ENCODE results near the gene FAM163B.

FAM163B gene

DNA sequence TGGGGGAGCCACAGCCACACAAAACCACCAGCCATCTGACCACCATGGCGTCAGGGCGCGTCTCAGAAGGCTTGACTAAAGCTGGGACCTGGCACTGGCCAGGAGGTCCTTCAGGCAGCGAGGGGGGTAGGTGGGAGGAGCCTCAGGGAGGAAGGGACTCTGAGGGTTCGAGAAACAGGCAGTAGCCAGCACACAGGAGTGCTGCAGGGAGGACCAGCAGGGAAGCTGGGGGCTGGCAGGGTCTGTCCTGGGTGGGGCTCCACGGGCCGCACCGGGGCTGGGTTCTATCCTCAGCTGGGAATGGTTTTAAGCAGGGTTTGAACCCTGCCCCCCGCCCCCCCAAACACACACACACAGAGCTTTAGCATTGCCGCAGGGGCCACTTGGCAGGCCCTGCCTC lies 7.4 kb downstream of the FAM163B start:
- DNase-seq (ENCODE audit: low read depth in 3 of 3, low spot score in 1 of 3) = no peak

DNA sequence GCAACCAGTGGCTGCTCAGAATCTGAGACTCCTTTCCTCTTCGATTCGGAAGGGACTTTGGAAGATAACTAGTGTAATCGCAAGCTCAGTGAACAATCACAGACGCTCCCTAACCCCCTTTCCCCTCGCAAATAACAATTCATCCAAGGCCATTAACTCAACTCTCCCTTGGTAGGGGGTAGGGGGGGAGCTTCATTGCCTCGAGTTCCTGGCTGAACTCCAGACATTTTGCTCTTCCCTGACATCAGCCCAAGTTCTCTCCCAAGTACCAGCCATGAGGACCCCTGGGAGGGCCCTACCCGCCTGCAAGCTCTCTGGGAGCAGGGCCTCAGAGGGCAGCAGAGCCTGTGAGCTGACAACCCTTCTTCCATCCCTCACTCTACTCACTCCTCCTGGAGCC lies 8.4 kb downstream of the FAM163B start:
- no peak for DNase-seq (ENCODE audit: low read depth in 3 of 3, low spot score in 1 of 3)

- DNase-seq (ENCODE audit: low read depth in 3 of 3, low spot score in 1 of 3) = no peak
Measured at GRCh38 chr9:133599470-133600173, 9.6 kb downstream of the FAM163B start.

- DNase-seq (ENCODE audit: low read depth in 3 of 3, low spot score in 1 of 3) = no peak
Measured at GRCh38 chr9:133598978-133599377, 10.2 kb downstream of the FAM163B start.

DNA sequence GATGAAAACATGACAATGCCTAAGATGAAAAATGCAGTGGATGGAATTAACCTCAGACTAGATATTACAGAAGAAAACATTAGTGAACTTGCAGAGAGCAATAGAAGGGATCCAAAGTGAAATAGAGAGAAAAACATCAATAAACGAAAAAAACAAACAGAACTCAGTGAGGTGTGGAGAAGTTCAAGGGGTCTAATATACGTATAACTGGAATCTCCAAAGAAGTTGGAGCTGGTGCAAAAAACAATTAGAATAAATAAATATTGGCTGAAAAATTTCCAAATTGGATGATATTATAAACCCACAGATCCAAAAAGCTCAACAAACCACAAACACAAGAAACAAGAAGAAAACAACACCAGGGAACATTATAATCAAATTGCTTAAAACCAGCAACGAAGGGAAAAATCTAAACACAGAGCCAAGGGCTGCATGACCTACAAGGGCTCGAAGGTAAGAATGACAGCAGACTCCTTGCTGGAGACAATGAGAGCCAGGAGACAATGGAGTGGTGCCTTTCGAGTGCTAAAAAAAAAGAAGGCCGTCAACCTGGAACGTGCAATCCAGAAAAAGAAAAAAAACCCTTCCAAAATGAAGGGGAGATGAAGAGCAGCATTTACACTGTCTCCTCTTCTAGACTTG lies 11.8 kb downstream of the FAM163B start:
- no peak for DNase-seq (ENCODE audit: low read depth in 3 of 3, low spot score in 1 of 3)

DNA sequence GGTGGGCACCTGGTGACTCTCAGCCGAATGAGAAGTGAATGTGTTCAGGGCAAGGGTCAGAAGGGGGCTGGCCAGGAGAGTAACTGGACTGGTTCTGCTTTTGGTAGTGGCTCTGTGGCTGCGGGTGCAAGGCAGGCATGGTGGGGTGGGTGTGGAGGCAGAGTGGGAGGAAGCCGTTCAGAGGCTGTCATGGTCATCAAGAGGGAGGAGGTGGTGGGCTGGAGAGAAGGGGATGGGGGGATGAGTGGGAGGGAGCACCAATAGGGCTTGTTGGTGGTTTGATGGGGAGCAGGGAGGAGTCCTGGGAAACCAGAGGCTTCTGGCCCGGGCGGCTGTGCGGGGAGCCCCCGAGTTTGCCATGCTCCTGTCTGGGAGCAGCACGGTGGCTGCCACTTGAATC lies 13.3 kb downstream of the FAM163B start:
- DNase-seq (ENCODE audit: low read depth in 3 of 3, low spot score in 1 of 3) = no peak

DNA sequence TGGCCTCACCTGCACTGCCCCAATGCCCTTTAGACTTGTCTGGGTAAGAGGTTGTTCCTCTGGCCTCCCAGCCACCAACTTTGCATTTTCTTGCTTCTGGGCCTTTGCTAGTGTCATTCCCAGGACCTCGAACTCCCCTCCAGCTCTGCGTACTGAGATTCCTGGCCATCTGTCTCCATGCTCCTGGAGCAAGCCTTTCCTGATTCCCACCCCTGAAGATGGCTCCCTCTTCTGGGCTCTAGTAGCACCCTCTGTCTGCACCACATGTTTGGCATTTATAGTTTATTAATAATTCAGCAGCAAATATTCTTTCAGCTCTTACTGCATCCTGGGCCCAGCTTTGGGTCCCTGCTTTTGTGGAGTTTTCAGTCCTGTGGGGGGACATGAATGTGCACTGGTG lies 14.9 kb downstream of the FAM163B start:
- no peak for DNase-seq (ENCODE audit: low read depth in 3 of 3, low spot score in 1 of 3)

- no peak for DNase-seq (ENCODE audit: low read depth in 3 of 3, low spot score in 1 of 3)
Measured at GRCh38 chr9:133593587-133594253, 15.5 kb downstream of the FAM163B start.

DNA sequence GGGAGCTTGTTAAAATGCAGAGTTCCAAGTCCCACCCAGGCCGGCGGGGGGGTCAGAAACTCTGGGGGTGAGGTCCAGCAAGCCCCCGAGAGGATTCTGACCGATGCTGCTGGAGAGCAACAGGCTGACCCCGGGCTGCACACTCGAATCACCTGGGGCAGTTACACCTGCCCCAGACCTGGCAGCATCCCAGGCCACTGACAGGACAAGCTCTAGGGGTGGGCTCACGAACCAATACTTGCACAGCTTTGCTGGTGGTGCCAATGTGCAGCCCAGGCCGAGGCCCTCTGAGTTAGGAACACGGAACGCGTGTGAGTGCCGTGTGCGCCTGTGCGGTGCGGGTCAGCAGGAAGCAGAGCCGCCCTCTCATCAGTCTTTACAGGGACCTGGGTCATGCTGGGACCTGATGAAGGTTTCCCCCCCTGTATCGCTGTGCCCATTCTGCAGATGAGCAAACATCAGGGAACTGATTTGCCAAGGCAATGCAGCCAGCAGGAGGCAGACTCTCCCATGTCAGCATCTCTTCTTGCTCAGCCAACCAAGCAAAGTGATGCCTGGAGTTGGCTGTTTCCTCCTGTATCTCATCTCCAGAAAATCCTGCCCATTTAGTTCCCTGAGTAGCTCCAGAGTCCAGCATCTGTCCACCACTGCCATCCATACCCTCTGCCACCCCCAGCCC lies 16.3 kb downstream of the FAM163B start:
- no peak for DNase-seq (ENCODE audit: low read depth in 3 of 3, low spot score in 1 of 3)

GRCh38 chr9:133591985-133592384 lies 17.2 kb downstream of the FAM163B start:
- DNase-seq (ENCODE audit: low read depth in 3 of 3, low spot score in 1 of 3) = no peak

DNA sequence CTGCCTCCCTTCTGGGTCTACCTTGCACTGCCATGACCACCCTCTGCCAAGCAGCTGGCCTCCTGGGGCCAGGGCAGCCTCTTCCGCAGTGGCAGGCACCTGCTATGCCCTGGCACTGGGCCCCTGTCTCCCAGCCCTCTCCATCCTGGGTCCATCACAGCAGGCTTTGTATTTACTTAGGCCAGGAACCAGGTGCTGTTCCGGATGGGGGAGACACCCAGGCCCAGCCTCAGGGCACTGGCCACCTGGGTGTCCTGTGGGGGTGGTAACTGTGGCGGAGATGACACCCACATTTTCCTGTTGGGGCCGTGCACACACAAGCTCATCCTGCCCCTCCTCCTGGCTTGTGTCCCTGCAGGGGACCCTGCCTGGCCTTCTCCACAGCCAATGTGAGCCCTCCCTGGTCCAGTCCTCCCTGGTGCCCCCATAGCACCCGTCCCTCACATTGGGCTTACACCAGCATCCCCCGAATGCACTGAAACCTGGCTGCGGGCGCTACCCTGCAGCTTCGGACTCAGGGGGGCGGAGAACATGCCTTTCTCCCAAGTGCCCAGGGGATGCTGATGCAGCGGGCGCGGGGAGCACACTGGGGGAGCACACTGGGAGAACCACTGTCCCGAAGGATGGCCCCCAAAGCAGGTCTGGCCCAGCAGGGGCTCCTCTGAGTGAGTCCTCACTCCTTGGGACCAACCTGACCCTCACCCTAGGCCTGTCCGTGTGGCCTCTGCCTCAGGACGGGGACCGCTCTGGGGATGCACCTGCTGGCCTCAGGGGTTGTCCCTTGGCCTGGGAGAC lies 17.9 kb downstream of the FAM163B start:
- no peak for DNase-seq (ENCODE audit: low read depth in 3 of 3, low spot score in 1 of 3)

- DNase-seq (ENCODE audit: low read depth in 3 of 3, low spot score in 1 of 3) = no peak
Measured at GRCh38 chr9:133590231-133590855, 18.8 kb downstream of the FAM163B start.

GRCh38 chr9:133589454-133590227 lies 19.5 kb downstream of the FAM163B start:
- peak in 2 of 3 donors; percentile 22 to 26 for DNase-seq (ENCODE audit: low read depth in 3 of 3, low spot score in 1 of 3)

DNA sequence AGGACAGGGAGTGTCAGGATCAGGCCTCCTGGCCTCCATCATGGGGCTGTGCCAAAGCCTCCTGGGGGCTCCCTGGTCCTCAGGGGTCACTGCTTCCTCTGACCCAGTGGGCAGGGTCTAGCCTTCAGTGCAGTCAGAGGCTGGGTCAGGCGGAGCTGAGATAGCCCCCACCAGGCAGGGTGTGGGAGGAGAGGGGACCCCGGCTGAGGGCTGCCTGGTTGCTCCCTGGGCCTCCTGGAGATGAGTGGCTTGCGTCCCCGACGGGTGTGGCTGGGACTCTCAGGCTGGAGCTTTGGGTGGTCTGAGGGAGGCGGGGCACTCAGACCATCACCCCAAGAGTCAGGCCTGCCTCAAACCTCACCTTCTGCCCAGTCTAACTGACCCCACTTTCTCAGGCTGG lies 21.7 kb downstream of the FAM163B start:
- DNase-seq (ENCODE audit: low read depth in 3 of 3, low spot score in 1 of 3) = no peak

DNA sequence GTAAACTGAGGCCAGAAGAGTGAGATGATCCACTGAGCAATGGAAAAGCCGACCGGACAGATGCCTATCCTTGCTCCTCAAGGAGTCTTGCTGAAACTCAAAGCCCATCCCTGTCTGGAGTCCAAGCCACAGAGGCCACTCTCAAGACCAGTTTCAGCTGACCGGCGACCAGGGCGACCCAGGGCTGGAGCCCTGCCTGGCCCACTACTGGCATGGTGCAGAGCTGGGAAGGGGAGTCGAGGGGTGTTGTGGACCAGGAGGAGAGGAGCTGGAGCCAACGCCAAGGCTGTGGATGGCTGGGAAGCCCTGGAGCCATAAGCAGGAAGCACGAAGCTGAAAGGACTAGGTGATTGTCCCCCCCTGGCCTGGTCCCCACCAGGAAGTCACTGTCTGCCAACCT lies 22.1 kb downstream of the FAM163B start:
- DNase-seq (ENCODE audit: low read depth in 3 of 3, low spot score in 1 of 3) = no peak

GRCh38 chr9:133585481-133586351 lies 23.5 kb downstream of the FAM163B start:
- no peak for DNase-seq (ENCODE audit: low read depth in 3 of 3, low spot score in 1 of 3)

- no peak for DNase-seq (ENCODE audit: low read depth in 3 of 3, low spot score in 1 of 3)
Measured at GRCh38 chr9:133584559-133585476, 24.4 kb downstream of the FAM163B start.

- no peak for DNase-seq (ENCODE audit: low read depth in 3 of 3, low spot score in 1 of 3)
Measured at GRCh38 chr9:133584167-133584558, 25.0 kb downstream of the FAM163B start.

All from stimulated activated CD4-positive, alpha-beta T cell treated with anti-CD3 and anti-CD28 coated beads, TNF-alpha, amount 100 ng/mL, for 1 hour (primary cell).